ENCODE data around the gene RCOR2. TPM values are rescaled to one million over a fixed set of nuclear protein-coding genes. Genes with fewer than 3 reads are reported as not detected.

RCOR2 gene
- total RNA-seq, 1 experiment from 2014 or later: 77.4 TPM

DNA sequence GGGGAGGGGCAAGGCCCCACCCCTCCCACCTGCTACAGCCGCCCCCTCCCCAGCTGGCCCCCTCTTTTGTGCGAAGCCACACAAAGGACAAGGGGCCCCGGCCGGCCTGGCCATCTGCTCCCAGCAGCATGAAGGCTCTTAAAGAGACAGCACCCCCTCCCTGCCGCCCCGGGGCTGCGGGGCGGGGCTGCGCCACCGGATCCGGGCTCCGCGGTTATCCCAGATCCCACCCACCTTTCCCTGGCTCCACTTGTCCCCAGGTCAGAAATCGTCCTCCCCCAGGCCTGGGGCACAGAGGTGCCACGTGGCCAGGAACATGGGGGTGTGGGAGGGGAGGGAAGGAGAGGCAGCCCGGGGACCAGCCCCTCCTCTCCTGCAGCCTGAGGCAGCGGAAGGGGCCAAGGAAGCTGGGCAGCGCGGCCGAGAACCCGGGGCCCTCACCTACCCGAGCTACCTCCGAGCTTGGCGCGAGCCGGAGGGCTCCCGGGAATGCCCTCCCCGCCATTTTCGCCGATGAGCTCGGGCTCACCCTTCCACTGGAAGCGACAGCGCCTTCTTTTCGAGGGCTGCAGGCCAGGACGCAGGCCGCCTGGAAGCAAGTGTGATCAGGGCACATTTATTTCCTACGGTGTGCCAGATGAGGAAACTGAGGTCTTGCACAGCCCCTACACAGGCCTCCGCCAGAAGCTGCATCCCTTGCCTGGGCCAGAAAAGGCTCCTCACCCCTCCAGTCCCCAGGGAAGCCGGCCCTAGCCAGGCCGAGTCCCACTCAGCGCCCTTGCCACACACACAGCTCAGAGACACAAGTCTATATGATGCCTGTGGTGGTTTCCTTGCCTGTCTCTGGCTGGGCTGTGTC is 2.5 kb upstream of the RCOR2 start (continued):
- TF ChIP-seq, protein P1, sequence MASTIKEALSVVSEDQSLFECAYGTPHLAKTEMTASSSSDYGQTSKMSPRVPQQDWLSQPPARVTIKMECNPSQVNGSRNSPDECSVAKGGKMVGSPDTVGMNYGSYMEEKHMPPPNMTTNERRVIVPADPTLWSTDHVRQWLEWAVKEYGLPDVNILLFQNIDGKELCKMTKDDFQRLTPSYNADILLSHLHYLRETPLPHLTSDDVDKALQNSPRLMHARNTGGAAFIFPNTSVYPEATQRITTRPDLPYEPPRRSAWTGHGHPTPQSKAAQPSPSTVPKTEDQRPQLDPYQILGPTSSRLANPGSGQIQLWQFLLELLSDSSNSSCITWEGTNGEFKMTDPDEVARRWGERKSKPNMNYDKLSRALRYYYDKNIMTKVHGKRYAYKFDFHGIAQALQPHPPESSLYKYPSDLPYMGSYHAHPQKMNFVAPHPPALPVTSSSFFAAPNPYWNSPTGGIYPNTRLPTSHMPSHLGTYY (CRISPR knock-in tag; IDR thresholded peaks at IDR 0.05): no peak; the same call in 1 of the 2 replicates
- TF ChIP-seq IRF2 (CRISPR knock-in tag; IDR thresholded peaks at IDR 0.05; ENCODE audit: borderline replicate concordance, low read depth): no peak
- TF ChIP-seq NR2C2 (CRISPR knock-in tag; IDR thresholded peaks at IDR 0.05): no peak
- TF ChIP-seq, protein P2, sequence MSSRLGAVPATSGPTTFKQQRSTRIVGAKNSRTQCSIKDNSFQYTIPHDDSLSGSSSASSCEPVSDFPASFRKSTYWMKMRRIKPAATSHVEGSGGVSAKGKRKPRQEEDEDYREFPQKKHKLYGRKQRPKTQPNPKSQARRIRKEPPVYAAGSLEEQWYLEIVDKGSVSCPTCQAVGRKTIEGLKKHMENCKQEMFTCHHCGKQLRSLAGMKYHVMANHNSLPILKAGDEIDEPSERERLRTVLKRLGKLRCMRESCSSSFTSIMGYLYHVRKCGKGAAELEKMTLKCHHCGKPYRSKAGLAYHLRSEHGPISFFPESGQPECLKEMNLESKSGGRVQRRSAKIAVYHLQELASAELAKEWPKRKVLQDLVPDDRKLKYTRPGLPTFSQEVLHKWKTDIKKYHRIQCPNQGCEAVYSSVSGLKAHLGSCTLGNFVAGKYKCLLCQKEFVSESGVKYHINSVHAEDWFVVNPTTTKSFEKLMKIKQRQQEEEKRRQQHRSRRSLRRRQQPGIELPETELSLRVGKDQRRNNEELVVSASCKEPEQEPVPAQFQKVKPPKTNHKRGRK (CRISPR knock-in tag; IDR thresholded peaks at IDR 0.05; ENCODE audit: borderline replicate concordance): no peak
- TF ChIP-seq, protein P3, sequence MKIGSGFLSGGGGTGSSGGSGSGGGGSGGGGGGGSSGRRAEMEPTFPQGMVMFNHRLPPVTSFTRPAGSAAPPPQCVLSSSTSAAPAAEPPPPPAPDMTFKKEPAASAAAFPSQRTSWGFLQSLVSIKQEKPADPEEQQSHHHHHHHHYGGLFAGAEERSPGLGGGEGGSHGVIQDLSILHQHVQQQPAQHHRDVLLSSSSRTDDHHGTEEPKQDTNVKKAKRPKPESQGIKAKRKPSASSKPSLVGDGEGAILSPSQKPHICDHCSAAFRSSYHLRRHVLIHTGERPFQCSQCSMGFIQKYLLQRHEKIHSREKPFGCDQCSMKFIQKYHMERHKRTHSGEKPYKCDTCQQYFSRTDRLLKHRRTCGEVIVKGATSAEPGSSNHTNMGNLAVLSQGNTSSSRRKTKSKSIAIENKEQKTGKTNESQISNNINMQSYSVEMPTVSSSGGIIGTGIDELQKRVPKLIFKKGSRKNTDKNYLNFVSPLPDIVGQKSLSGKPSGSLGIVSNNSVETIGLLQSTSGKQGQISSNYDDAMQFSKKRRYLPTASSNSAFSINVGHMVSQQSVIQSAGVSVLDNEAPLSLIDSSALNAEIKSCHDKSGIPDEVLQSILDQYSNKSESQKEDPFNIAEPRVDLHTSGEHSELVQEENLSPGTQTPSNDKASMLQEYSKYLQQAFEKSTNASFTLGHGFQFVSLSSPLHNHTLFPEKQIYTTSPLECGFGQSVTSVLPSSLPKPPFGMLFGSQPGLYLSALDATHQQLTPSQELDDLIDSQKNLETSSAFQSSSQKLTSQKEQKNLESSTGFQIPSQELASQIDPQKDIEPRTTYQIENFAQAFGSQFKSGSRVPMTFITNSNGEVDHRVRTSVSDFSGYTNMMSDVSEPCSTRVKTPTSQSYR (CRISPR knock-in tag; IDR thresholded peaks at IDR 0.05): peak; percentile 89
- TF ChIP-seq TCF7 (CRISPR knock-in tag; IDR thresholded peaks at IDR 0.05; ENCODE audit: low read depth): 0 out of 2 replicates have a peak, but pooled peaks have one; percentile 43
- peak; percentile 69; the same call in 1 of the 2 replicates for TF ChIP-seq ZBTB21 (CRISPR knock-in tag; IDR thresholded peaks at IDR 0.05; ENCODE audit: borderline replicate concordance)
- no peak for TF ChIP-seq RORB (CRISPR knock-in tag; IDR thresholded peaks at IDR 0.05)
- TF ChIP-seq MXD4 (CRISPR knock-in tag; IDR thresholded peaks at IDR 0.05; ENCODE audit: borderline replicate concordance): no peak
- TF ChIP-seq ZNF263 (CRISPR knock-in tag; IDR thresholded peaks at IDR 0.05; ENCODE audit: low read depth): no peak
- TF ChIP-seq, protein P4, sequence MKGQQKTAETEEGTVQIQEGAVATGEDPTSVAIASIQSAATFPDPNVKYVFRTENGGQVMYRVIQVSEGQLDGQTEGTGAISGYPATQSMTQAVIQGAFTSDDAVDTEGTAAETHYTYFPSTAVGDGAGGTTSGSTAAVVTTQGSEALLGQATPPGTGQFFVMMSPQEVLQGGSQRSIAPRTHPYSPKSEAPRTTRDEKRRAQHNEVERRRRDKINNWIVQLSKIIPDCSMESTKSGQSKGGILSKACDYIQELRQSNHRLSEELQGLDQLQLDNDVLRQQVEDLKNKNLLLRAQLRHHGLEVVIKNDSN (CRISPR knock-in tag; IDR thresholded peaks at IDR 0.05): peak; percentile 93
- 0 out of 2 replicates have a peak, but pooled peaks have one; percentile 42 for TF ChIP-seq NR3C1 (CRISPR knock-in tag; conservative IDR thresholded peaks at IDR 0.05; ENCODE audit: low read depth)
- peak; percentile 80; the same call in 1 of the 2 replicates for TF ChIP-seq TEAD1 (CRISPR knock-in tag; IDR thresholded peaks at IDR 0.05)
- TF ChIP-seq NFATC4 (CRISPR knock-in tag; IDR thresholded peaks at IDR 0.05): no peak
- TF ChIP-seq GRHL2 (CRISPR knock-in tag; IDR thresholded peaks at IDR 0.05; ENCODE audit: insufficient replicate concordance, severe bottlenecking): no peak
- TF ChIP-seq TEAD4 (CRISPR knock-in tag; IDR thresholded peaks at IDR 0.05): no peak
- no peak for TF ChIP-seq KAT7 (CRISPR knock-in tag; IDR thresholded peaks at IDR 0.05; ENCODE audit: borderline replicate concordance)
- TF ChIP-seq, protein P5, sequence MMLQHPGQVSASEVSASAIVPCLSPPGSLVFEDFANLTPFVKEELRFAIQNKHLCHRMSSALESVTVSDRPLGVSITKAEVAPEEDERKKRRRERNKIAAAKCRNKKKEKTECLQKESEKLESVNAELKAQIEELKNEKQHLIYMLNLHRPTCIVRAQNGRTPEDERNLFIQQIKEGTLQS (CRISPR knock-in tag; conservative IDR thresholded peaks at IDR 0.05): no peak
- TF ChIP-seq ESRRA (CRISPR knock-in tag; IDR thresholded peaks at IDR 0.05; ENCODE audit: borderline replicate concordance): 0 out of 2 replicates have a peak, but pooled peaks have one; percentile 60
- TF ChIP-seq, protein P6, sequence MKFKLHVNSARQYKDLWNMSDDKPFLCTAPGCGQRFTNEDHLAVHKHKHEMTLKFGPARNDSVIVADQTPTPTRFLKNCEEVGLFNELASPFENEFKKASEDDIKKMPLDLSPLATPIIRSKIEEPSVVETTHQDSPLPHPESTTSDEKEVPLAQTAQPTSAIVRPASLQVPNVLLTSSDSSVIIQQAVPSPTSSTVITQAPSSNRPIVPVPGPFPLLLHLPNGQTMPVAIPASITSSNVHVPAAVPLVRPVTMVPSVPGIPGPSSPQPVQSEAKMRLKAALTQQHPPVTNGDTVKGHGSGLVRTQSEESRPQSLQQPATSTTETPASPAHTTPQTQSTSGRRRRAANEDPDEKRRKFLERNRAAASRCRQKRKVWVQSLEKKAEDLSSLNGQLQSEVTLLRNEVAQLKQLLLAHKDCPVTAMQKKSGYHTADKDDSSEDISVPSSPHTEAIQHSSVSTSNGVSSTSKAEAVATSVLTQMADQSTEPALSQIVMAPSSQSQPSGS (CRISPR knock-in tag; IDR thresholded peaks at IDR 0.05; ENCODE audit: borderline replicate concordance, low read depth): no peak
- TF ChIP-seq MYBL2 (CRISPR knock-in tag; IDR thresholded peaks at IDR 0.05): 0 out of 2 replicates have a peak, but pooled peaks have one; percentile 43
- TF ChIP-seq, protein P7, sequence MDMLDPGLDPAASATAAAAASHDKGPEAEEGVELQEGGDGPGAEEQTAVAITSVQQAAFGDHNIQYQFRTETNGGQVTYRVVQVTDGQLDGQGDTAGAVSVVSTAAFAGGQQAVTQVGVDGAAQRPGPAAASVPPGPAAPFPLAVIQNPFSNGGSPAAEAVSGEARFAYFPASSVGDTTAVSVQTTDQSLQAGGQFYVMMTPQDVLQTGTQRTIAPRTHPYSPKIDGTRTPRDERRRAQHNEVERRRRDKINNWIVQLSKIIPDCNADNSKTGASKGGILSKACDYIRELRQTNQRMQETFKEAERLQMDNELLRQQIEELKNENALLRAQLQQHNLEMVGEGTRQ (CRISPR knock-in tag; IDR thresholded peaks at IDR 0.05): peak; percentile 93
